ENCODE measurements around the gene C1QL3.

Gene C1QL3

DNA sequence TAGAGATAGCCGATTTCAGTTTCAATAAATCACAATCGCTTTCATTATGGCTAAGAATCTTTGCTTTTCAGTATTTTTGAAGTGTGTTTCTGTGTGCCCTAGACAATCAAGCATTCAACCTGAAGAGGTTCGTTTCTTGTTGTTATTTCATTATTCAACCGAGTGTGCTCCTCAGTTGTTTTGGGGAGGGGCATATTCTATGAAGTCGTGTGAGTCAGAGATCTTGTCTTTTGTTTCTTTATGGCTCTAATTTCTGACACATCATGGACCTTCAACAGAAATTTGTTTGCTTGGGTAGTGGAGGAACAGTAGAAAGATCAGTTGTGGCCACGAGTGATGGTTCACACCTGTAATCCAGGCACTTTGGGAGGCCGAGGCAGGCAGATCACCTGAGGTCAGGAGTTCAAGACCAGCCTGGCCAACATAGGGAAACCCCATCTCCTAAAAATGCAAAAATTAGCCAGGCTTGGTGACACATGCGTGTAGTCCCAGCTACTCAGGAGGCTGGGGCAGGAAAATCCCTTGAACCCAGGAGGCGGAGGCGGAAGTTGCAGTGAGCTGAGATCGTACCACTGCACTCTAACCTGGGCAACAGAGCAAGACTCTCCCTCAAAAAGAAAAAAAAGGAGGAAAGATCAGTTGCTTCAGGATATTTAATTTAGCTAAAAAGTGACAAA lies 38.3 kb downstream of the C1QL3 start:
- Histone ChIP-seq H2AFZ (ENCODE audit: low read depth, low read length) (no peak overlapping the region), H3K27me3 (ENCODE audit: insufficient read depth, low read length, poor library complexity) (no peaks in the 10 kb centered on the region), H3K4me1 (ENCODE audit: insufficient read depth, low read length) (no peaks in the 10 kb centered on the region), H3K4me3 (ENCODE audit: low read depth in 1 of 2, low read length in 2 of 2) (no peak overlapping the region), H3K79me2 (ENCODE audit: insufficient read depth, low read length) (peaks cover 8% of the 10 kb centered on the region), H3K4me2 (ENCODE audit: insufficient read depth, low read length) (no peak overlapping the region), H3K9me3 (ENCODE audit: insufficient read depth, low read length, severe bottlenecking) (no peaks in the 10 kb centered on the region), H4K20me1 (ENCODE audit: insufficient read depth, low read length) (0 out of 2 replicates have a peak, but pooled peaks cover 3% of the 10 kb centered on the region), H3K27ac (ENCODE audit: low read length) (no peak overlapping the region), H3K9ac (ENCODE audit: low read depth, low read length) (no peak overlapping the region), H3K36me3 (ENCODE audit: insufficient read depth, low read length) (peaks cover 39% of the 10 kb centered on the region)
- DNase-seq (no peak), ATAC-seq (ENCODE audit: insufficient read depth, low read depth) (no peak)
- TF ChIP-seq, protein P1, sequence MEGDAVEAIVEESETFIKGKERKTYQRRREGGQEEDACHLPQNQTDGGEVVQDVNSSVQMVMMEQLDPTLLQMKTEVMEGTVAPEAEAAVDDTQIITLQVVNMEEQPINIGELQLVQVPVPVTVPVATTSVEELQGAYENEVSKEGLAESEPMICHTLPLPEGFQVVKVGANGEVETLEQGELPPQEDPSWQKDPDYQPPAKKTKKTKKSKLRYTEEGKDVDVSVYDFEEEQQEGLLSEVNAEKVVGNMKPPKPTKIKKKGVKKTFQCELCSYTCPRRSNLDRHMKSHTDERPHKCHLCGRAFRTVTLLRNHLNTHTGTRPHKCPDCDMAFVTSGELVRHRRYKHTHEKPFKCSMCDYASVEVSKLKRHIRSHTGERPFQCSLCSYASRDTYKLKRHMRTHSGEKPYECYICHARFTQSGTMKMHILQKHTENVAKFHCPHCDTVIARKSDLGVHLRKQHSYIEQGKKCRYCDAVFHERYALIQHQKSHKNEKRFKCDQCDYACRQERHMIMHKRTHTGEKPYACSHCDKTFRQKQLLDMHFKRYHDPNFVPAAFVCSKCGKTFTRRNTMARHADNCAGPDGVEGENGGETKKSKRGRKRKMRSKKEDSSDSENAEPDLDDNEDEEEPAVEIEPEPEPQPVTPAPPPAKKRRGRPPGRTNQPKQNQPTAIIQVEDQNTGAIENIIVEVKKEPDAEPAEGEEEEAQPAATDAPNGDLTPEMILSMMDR (IDR thresholded peaks at IDR 0.05; ENCODE audit: borderline replicate concordance, extremely low read depth, low read length, poor library complexity, severe bottlenecking), result no peak
- TF ChIP-seq EZH2 (IDR thresholded peaks at IDR 0.05; ENCODE audit: borderline replicate concordance, low read depth, low read length, severe bottlenecking), result no peak

DNA sequence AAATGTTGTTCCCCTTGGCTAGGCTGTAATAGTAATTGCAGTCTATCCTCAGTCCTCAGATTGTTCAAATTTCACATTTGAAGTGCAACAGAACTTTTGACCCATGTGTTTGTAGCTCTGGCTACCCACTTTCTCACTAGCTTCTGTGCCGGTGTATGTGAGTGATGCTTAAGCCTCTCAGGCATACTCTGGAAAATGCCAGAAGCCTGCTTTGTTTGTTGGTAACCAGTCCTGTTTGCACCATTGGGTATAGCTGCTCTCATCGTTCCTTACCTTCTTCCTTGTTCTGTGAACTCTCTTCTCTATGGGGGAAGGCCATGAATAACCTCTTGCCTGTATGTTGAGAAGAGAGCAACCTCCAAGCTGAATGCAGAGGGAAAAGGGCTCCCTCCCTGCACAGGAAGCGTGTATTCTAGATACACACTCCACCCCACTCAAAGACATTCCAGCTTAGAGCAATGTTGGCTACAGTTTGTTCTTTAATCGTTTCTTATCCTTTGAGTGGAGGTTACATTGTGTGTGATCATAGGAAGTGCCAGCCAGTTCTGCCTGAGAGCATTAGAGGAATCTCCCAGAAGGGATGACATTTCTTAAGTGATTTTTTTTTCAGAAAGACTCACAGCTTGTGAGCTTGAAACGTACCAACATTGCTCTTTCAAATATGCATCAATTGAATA lies 40.5 kb downstream of the C1QL3 start:
- peaks cover 18% of the 10 kb centered on the region; the same call in 1 of the 2 replicates for H3K36me3 ChIP-seq (ENCODE audit: insufficient read depth, low read length)
- H3K79me2 ChIP-seq (ENCODE audit: insufficient read depth, low read length), result peaks cover 8% of the 10 kb centered on the region

DNA sequence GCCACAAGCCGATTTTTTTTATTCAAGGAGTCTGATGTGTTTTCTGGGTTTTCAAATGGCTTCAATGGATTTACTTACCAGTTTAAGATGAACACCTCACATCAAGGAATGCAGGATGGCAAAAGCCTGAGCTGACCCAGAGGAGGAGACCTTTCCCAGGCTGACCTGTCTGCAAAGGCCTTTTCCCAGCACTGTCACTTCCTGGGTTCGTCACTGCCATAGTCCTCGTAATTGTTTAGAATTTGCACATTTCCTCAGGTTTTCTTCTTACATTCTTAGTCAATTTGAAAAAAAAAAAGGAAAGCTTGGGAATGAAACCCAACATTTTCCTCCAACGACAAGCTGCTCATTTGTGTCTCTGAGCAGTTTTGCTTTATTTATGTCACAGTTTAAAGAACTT lies 42.9 kb downstream of the C1QL3 start:
- no peak overlapping the region for H2AFZ ChIP-seq (ENCODE audit: low read depth, low read length)

More for the DNA sequence above, 40.5 kb downstream of the C1QL3 start:
- Histone ChIP-seq H3K4me3 (ENCODE audit: low read depth in 1 of 2, low read length in 2 of 2) (no peak overlapping the region), H4K20me1 (ENCODE audit: insufficient read depth, low read length) (0 out of 2 replicates have a peak, but pooled peaks cover 3% of the 10 kb centered on the region), H3K4me1 (ENCODE audit: insufficient read depth, low read length) (no peaks in the 10 kb centered on the region), H3K9me3 (ENCODE audit: insufficient read depth, low read length, severe bottlenecking) (no peaks in the 10 kb centered on the region), H3K27me3 (ENCODE audit: insufficient read depth, low read length, poor library complexity) (no peaks in the 10 kb centered on the region), H3K9ac (ENCODE audit: low read depth, low read length) (no peak overlapping the region), H3K27ac (ENCODE audit: low read length) (no peak overlapping the region), H3K4me2 (ENCODE audit: insufficient read depth, low read length) (no peak overlapping the region), H2AFZ (ENCODE audit: low read depth, low read length) (no peak overlapping the region)
- TF ChIP-seq, protein P1 (IDR thresholded peaks at IDR 0.05; ENCODE audit: borderline replicate concordance, extremely low read depth, low read length, poor library complexity, severe bottlenecking), result no peak
- TF ChIP-seq EZH2 (IDR thresholded peaks at IDR 0.05; ENCODE audit: borderline replicate concordance, low read depth, low read length, severe bottlenecking), result no peak
- ATAC-seq (ENCODE audit: insufficient read depth, low read depth) (no peak), DNase-seq (no peak)

More for the DNA sequence above, 42.9 kb downstream of the C1QL3 start:
- Histone ChIP-seq H4K20me1 (ENCODE audit: insufficient read depth, low read length) (0 out of 2 replicates have a peak, but pooled peaks cover 3% of the 10 kb centered on the region), H3K36me3 (ENCODE audit: insufficient read depth, low read length) (0 out of 2 replicates have a peak, but pooled peaks cover 5% of the 10 kb centered on the region), H3K4me1 (ENCODE audit: insufficient read depth, low read length) (no peaks in the 10 kb centered on the region), H3K9ac (ENCODE audit: low read depth, low read length) (no peak overlapping the region), H3K9me3 (ENCODE audit: insufficient read depth, low read length, severe bottlenecking) (no peaks in the 10 kb centered on the region), H3K27ac (ENCODE audit: low read length) (no peak overlapping the region), H3K79me2 (ENCODE audit: insufficient read depth, low read length) (peaks cover 5% of the 10 kb centered on the region; the same call in 1 of the 2 replicates), H3K4me2 (ENCODE audit: insufficient read depth, low read length) (no peak overlapping the region), H3K4me3 (ENCODE audit: low read depth in 1 of 2, low read length in 2 of 2) (no peak overlapping the region), H3K27me3 (ENCODE audit: insufficient read depth, low read length, poor library complexity) (no peaks in the 10 kb centered on the region)
- DNase-seq (no peak), ATAC-seq (ENCODE audit: insufficient read depth, low read depth) (no peak)
- TF ChIP-seq, protein P1 (IDR thresholded peaks at IDR 0.05; ENCODE audit: borderline replicate concordance, extremely low read depth, low read length, poor library complexity, severe bottlenecking), result no peak
- no peak for TF ChIP-seq EZH2 (IDR thresholded peaks at IDR 0.05; ENCODE audit: borderline replicate concordance, low read depth, low read length, severe bottlenecking)
